ENCODE measurements around the gene PCBD1. TPM values are rescaled to one million over a fixed set of nuclear protein-coding genes. Genes with fewer than 3 reads are reported as not detected.
A peak's percentile ranks its signal among the peaks of the same experiment; 100 is the strongest.

Gene PCBD1
- total RNA-seq, 1 donor from 2014 or later: 34.6 TPM

DNA sequence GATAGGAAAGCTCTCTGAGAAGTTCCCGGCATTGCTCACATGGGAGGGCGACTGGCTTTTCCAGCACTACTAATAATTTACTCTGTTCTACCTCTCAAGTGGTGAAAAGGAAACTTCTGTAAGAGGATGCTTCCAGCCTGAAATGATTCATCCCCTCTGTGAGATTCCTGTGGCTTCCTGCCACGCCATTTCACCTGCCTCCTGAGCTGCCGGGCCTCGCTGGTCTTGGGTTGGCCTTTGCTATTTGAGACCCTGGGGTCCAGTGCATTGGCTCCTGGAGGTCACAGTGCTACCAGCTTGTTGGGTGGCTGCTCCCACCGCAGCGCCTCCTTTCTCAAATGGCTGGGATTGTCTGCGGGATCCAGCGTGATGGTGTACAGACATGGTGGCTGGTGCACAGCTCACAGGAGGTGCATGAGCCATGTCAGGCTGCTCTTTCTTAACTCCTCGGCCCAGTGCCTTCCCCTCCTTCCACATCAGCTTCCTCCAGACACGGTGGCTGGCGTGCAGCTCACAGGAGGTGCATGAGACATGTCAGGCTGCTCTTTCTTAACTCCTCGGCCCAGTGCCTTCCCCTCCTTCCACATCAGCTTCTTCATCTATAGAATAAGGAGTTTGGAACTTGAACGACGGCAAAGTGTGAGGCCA is 42.9 kb upstream of the PCBD1 start:
- Mint-ChIP-seq H3K9me3 (no peaks in the 10 kb centered on the region), H3K27ac (no peak overlapping the region), H3K4me3 (no peak overlapping the region), H3K27me3 (ENCODE audit: insufficient read depth, low read depth) (peaks cover 7% of the 10 kb centered on the region), H3K36me3 (no peaks in the 10 kb centered on the region), H3K4me1 (peaks cover 15% of the 10 kb centered on the region)
- Histone ChIP-seq H3K27me3 (no peaks in the 10 kb centered on the region), H3K9me3 (ENCODE audit: low read depth) (no peaks in the 10 kb centered on the region), H3K4me3 (no peak overlapping the region), H3K79me2 (ENCODE audit: low read depth) (no peaks in the 10 kb centered on the region), H3F3A (ENCODE audit: low read depth) (no peaks in the 10 kb centered on the region), H3K4me2 (no peak overlapping the region), H4K20me1 (ENCODE audit: low read depth) (no peaks in the 10 kb centered on the region), H3K27ac (no peak overlapping the region), H2AFZ (replicated peaks) (no peak overlapping the region), H3K4me1 (no peaks in the 10 kb centered on the region), H3K36me3 (no peaks in the 10 kb centered on the region), H3K9ac (no peak overlapping the region)
- no peak for DNase-seq (ENCODE audit: low spot score)
- TF ChIP-seq EZH2 (IDR thresholded peaks at IDR 0.05): no peak
- TF ChIP-seq, protein P1, sequence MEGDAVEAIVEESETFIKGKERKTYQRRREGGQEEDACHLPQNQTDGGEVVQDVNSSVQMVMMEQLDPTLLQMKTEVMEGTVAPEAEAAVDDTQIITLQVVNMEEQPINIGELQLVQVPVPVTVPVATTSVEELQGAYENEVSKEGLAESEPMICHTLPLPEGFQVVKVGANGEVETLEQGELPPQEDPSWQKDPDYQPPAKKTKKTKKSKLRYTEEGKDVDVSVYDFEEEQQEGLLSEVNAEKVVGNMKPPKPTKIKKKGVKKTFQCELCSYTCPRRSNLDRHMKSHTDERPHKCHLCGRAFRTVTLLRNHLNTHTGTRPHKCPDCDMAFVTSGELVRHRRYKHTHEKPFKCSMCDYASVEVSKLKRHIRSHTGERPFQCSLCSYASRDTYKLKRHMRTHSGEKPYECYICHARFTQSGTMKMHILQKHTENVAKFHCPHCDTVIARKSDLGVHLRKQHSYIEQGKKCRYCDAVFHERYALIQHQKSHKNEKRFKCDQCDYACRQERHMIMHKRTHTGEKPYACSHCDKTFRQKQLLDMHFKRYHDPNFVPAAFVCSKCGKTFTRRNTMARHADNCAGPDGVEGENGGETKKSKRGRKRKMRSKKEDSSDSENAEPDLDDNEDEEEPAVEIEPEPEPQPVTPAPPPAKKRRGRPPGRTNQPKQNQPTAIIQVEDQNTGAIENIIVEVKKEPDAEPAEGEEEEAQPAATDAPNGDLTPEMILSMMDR (IDR thresholded peaks at IDR 0.05): no peak
- TF ChIP-seq EZH2phosphoT487 (IDR thresholded peaks at IDR 0.05): no peak

GRCh38 chr10:70930263-70931000 is 42.1 kb upstream of the PCBD1 start:
- Histone ChIP-seq H3K27ac (no peak overlapping the region), H3K9me3 (ENCODE audit: low read depth) (no peaks in the 10 kb centered on the region), H2AFZ (replicated peaks) (no peak overlapping the region), H3K4me3 (no peak overlapping the region), H4K20me1 (ENCODE audit: low read depth) (no peaks in the 10 kb centered on the region), H3F3A (ENCODE audit: low read depth) (no peaks in the 10 kb centered on the region), H3K36me3 (no peaks in the 10 kb centered on the region), H3K4me2 (no peak overlapping the region), H3K27me3 (no peaks in the 10 kb centered on the region), H3K79me2 (ENCODE audit: low read depth) (no peaks in the 10 kb centered on the region), H3K4me1 (no peaks in the 10 kb centered on the region), H3K9ac (no peak overlapping the region)
- no peak for DNase-seq (ENCODE audit: low spot score)
- Mint-ChIP-seq H3K27me3 (ENCODE audit: insufficient read depth, low read depth) (peaks cover 7% of the 10 kb centered on the region), H3K4me3 (no peak overlapping the region), H3K36me3 (no peaks in the 10 kb centered on the region), H3K27ac (peak overlapping the region; percentile 62), H3K4me1 (peaks cover 16% of the 10 kb centered on the region), H3K9me3 (no peaks in the 10 kb centered on the region)
- TF ChIP-seq, protein P1 (IDR thresholded peaks at IDR 0.05): no peak
- no peak for TF ChIP-seq EZH2 (IDR thresholded peaks at IDR 0.05)
- TF ChIP-seq EZH2phosphoT487 (IDR thresholded peaks at IDR 0.05): no peak

GRCh38 chr10:70928140-70928539 is 39.8 kb upstream of the PCBD1 start:
- Histone ChIP-seq H2AFZ (replicated peaks) (no peak overlapping the region), H3F3A (ENCODE audit: low read depth) (no peaks in the 10 kb centered on the region), H3K79me2 (ENCODE audit: low read depth) (no peaks in the 10 kb centered on the region), H3K27me3 (no peaks in the 10 kb centered on the region), H4K20me1 (ENCODE audit: low read depth) (no peaks in the 10 kb centered on the region), H3K9ac (no peak overlapping the region), H3K9me3 (ENCODE audit: low read depth) (no peaks in the 10 kb centered on the region), H3K4me2 (no peak overlapping the region), H3K27ac (no peak overlapping the region), H3K36me3 (no peaks in the 10 kb centered on the region), H3K4me1 (no peaks in the 10 kb centered on the region), H3K4me3 (no peak overlapping the region)
- DNase-seq (ENCODE audit: low spot score): no peak
- no peaks in the 10 kb centered on the region for H3K36me3 Mint-ChIP-seq
- no peaks in the 10 kb centered on the region for H3K9me3 Mint-ChIP-seq
- H3K27ac Mint-ChIP-seq: no peak overlapping the region
- H3K4me1 Mint-ChIP-seq: peaks cover 16% of the 10 kb centered on the region
- TF ChIP-seq EZH2phosphoT487 (IDR thresholded peaks at IDR 0.05) (no peak), EZH2 (IDR thresholded peaks at IDR 0.05) (no peak)
- TF ChIP-seq, protein P1 (IDR thresholded peaks at IDR 0.05): no peak
- no peak overlapping the region for H3K4me3 Mint-ChIP-seq
- H3K27me3 Mint-ChIP-seq (ENCODE audit: insufficient read depth, low read depth): peaks cover 8% of the 10 kb centered on the region

All from neural progenitor cell (in vitro differentiated cells).